NCI-H1092 (cell line): ENCODE results near the gene ITGA3.
"Not testable (repeated sequence)": the region's sequence is repeated elsewhere in the genome, so short reads cannot be mapped to it uniquely, and the experiment has no call there.

ENCODE experiments used
- DNase-seq: peaks from one replicate; lab custom pipeline; 2025; lab: John Stamatoyannopoulos, UW

The ITGA3 gene

DNA sequence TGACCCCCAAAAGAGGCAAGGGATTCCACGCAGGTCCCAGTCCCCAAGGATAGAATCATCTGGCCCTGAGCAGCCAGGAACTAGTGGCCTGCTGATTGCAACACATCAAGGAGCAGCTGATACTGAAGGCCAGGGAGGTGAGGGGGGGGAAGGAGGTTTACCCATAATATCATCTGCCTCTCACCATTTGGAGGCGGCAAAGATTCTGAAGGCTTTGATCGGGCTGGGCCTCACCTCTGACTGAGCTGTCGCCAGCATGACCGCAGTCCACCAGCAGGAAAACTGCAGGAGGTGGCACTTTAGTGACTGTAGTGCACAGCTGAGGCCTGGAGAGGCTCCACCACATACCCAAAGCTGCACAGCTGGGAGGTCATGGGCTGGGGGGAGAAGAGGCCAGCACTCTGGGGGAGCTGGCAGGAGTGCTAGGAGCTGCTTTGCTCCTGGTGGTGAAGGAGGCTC, 20.5 kb upstream of the ITGA3 start:
- no peak for DNase-seq

DNA sequence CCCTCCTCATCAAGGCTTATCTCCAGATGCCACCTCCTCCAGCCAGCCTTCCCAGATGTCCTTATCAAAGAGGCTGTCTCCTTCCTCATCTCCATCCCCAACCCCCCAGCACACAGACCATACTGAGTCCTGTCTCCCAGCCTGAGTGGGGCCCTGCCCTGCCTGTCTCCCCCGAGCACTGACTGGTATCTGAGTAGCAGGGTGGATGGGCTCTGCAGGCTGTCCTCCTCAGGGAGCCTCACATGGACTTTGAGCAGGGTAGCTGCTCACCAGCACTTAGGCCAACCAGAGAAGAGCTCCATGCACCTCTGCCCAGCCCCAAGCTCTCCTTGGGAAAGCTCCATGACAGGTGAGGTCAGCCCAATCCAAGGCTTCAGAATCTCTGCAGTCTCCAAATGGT, 20.0 kb upstream of the ITGA3 start:
- DNase-seq = no peak

DNA sequence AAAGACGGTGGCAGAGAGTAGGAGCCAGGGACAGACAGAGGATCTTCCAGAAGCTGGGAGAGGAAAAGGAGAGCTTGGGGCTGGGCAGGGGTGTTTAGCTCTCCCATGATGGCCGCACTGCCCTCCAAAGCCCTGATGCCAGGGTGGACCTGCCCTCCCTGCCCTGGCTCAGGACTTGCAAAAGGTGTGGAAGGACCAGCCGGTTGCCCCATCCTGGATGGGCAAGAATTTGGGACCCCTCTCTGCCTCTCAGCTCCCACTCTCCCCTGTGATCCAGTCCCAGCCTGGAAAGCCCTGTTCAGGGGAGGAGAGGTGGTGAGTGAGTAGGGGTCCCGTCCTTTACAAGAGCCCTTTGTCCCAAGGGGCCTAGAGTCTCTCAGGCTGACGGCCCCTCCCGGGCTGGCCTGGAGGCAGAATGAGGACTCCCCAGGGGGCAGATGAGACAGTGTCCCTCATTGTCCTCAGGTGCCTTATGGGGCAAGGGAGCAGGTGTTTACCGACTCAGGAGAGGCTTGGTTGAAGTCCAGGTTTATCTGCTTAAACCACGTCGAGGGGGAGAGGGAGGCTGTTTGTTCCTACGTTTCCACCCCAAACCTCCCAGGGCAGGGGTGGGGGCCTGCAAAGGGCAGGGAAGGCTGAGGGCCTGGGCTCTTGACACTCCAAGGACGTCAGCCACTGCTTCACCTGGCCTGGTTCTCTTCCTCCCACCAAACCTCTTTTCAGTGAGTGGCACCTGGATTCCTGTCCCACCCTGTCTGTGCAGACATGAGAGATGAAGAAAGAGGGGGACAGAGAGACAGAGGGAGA, 19.3 kb upstream of the ITGA3 start:
- DNase-seq = no peak

DNA sequence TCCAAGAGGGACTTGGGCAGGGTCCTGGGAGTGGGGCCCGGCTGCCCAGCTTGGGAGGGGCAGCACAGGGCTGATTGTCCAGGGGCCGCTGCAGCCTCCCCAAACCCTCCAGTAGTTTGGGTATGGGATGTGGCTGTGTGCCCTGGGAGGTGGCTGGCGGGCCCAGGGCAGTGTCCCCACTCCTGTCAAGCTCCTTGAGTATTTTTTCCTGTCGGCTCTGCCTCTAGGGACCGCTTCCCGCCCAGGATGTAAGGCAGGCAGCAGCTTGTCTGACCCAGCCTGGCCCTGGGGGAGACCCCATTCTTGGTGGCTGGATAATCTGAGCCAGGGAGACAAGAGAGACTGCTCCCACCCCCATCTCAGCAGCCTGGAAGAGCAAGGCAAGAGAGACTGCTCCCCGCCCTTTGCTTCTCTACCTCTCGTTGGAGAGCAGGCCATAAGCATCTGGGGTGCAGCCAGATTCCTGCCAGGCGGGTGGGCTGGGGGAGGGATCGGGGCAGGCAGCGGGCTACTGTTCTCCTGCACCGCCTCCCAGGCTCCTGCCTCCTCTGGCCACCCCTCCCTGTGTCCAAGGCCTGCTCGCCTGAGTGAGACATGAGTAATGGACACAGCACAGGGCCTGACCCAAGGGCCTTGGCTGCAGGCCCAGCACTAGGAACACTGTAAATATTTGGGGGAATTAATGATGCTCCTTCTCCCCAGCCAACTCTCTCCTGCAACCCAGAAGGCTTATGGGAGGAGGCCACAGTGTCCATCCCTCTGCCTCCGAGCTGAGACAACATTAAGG, 18.4 kb upstream of the ITGA3 start:
- DNase-seq = peak; percentile 23

DNA sequence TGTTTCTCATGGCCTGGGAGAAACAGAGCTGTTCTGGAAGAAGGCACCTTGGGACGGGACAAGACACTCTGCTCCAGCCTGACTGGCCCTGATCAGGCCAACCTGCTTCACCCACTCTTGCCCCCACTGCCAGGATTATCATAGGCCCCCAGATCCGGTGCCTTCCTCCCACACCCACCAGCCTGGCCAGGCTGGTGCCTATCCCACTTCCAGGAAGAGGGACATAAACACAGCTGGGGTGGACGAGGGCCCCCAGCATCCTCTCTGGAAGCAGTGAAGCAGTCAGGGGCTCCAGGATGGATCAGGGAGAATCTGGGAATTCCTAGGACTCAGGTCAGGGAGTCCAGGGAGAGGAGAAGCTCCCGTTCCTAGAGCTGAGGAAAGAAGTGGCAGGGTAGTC, 16.9 kb upstream of the ITGA3 start:
- DNase-seq = no peak

DNA sequence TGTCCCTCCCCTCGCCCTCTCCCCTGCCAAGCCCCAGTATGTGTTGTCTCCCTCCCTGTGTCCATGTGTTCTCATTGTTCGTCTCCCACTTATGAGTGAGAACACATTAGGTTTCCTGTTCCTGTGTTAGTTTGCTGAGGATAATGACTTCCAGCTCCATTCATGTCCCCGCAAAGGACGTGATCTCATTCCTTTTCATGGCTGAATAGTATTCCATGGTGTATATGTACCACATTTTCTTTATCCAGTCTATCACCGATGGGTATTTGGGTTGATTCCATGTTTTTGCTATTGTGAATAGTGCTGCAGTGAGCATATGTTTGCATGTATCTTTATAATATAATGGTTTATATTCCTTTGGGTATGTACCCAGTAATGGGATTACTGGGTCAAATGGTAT, 15.4 kb upstream of the ITGA3 start:
- not testable (repeated sequence) for DNase-seq

DNA sequence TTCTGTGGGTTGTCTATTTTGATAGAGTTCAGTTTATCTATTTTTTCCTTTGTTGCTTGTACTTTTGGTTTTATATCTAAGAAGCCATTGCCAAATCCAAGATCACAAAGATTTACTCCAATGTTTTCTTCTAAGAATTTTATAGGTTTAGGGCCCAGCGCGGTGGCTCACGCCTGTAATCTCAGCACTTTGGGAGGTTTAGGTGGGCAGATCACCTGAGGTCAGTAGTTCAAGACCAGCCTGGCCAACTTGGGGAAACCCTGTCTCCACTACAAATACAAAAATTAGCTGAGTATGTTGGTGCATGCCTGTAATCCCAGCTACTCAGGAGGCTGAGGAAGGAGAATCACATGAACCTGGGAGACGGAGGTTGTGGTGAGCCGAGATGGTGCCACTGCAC, 13.7 kb upstream of the ITGA3 start:
- no peak for DNase-seq

DNA sequence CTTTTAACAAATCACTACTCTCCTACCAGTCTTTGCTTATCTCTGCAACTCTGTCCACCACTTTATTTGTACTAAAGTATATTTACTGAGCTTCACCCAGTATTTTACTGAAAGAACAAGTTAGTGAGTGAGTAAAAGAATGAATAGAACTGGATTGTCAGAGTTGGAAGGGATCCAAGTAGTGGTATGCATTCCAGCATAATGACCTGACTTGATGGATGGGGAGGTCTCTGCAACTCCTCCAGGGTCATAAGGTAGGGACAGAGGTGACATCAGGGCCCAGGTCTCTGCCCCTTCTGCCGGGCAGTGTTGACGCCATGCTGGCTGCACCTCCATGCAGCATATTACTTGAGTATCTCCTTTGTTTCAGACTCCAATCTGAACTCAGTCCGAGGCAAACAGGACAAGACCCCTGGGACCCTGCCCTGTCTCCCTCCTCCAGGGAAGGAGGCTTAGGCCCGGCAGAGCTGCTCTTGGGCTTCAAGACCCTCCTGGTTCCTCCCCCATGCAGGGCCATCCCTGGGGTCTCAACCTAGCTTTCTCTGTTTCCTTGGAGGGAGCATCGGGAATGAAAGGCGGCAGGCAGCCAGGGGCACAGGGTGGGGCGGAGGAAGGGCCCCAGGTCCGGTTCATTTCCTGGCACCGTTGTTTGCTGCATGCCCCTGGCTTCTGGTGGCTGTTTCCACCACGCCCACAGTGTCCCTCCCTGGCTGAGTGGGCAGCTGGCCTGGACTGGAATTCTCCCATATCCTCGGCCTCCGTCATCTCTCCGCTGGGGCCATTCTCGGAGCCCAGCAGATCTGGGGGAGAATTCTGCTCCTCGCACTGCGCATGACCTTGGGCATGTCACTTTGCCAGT, 12.4 kb upstream of the ITGA3 start:
- no peak for DNase-seq

DNA sequence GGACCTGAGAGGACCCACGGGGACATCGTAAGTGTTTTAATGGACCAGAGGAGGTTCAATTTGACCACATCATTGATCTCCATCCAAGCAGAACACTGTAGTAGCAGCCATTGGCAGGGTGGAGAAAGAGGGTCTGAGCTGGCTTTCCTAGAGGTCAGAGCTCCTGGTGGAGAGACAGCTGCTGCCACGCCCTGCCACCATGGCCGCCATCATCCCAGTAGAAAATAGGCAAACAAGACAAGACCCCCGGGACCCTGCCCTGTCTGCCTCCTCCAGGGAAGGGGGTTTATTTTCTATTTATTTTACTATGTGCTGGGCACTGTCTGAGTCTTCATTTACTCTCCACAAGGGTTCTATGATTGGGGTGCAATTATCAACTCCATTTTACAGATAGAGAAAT, 11.4 kb upstream of the ITGA3 start:
- no peak for DNase-seq

DNA sequence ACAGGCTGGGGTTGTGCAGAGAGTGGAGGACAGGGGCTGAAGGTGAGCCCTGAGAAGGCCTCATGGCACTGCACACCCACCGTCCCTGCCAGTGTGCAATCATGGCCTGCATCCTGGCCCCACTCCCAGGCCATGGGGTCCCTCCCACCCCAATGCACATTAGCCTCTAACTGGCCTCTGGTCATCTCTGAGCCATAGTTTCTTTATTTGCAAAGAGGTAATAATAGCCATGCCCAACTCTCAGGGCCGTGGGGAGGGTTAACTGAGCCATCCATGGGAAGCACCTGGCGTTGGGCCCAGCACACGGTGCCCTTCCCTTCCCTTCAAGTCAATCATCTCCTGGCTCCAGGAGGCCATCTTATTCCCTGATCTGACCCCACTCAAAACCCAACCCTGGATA, 10.8 kb upstream of the ITGA3 start:
- no peak for DNase-seq

DNA sequence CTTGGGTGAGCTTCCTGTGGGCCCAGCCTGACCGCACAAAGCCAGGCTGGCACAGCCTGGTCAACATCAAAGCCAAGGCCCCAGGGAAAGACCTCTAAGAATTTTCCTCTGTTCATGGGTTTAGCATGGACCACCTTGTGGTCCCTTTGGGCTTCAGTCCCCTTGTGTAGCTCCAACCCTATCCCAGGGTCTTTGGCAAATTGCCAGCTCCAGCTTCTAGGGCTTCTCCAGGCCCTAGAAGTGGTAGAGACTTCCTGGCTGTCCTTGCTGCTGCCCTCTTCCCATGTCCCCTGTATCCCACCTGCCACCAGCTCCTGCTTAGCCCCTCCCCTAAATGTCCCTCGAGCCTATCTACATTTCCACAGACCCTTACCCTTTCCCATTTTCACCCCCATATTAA, 9.7 kb upstream of the ITGA3 start:
- no peak for DNase-seq

DNA sequence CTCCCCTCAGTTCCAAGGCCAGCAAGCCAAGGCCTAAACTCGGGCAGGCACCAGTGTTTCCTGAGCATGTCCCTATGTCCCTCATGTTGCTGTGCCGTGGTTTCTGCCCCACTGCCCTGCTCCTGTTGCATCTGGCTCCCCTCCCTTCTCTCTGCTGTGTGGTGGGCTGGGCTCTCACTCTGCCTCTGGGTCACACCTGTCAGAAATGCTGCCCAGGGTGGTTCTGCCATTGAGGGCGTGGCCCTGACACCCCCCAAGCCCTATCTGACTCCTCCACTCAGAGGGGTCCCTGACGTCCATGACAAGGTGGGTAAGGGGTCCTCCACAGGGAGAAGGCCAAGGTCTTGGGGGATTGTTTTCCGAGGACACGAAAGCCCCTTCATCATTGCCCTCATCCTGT, 9.2 kb upstream of the ITGA3 start:
- DNase-seq = no peak

DNA sequence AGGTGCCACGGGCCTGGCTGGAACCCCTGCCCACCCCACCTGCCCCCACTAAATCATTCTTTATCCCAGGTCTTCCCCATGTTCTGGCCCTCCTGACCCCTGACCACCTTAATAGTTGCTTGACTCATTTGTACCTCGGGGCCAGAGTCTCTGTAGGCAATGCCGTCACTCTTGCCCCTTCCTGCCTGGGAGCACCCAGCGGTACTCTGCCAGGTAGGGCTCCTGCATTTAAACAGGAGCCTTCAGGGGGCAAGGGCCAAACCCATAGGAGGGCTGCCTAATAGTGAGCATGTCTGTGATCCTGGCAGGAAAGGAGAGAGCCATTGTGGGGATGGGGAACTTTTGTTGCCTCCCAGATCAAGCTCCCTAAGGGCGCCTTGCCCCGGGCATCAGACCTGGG, 8.8 kb upstream of the ITGA3 start:
- no peak for DNase-seq

DNA sequence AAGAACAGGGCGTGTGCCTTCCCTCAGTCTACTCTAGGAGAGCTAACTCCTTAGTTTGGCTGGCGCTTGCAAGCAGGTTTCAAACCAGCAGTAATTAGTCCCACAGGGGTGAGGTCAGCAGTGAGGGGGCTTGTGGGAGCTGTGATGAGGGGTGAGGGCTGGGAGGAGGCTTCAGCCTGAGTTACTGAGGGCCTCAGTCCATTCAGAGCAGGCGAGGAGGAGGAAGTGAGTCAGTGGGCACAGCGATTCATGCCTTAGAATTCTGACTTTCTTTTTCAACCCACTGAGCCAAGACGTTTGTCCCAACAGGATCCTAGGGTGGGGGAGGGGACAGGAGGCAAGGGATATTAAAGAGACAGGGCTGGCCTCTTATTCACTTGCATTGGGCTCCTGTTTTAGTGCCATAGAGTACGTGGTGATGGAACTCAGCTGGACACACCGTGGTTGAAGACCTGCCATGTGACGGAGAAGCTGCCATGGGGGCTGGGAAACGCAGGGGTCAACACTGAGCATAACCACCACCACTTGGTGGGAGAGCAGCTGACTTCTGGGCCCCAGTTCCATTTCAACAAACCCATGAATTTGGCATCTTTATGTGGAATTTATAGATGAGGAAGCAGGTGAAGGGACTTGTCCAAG, 8.3 kb upstream of the ITGA3 start:
- DNase-seq = no peak

DNA sequence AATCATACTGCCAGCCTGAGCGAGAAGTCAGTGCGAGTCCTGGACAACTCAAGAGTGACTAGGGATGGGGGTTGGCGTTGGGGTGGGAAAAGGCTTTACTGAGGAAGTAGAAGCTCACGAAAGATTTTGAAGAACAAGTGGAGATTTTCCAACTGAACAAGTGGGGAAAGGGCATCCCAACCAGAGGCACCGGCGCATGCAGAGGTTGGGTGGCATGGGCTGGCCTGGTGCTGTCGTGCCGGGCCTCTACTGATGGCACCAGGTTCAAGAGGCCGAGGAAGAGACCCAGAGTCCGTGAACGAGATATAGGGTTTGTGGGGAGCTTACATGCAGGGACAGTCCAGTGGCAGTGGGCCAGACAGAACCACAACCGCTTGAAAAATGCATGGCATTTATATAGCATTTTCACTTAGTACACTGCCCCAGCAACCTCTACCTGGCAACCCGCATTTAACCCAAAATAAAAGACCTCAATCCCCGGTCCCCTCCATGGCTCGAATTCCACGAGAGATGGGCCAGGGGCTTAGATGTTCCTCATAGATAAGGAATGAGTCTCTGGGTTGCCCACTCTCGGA, 7.7 kb upstream of the ITGA3 start:
- DNase-seq = no peak

DNA sequence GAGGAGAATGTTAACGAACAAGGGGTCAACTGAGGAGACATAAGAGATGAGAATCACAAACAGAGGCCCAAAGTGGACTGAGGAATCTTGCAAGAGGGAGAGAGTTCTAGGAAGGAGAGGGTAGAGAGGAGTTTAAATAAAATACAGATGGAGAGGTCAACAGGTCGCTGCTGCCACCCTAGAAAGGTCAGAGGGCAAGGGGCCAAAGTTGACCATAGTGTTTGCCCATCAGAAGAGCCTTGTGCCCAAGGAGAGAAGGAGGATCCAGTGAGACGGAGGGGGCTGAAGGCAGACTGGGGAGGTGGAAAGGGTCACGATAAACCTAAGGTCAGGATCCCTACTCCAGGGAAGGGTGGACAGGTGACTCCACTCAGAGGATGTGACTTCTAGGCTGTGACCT, 6.9 kb upstream of the ITGA3 start:
- DNase-seq = no peak

DNA sequence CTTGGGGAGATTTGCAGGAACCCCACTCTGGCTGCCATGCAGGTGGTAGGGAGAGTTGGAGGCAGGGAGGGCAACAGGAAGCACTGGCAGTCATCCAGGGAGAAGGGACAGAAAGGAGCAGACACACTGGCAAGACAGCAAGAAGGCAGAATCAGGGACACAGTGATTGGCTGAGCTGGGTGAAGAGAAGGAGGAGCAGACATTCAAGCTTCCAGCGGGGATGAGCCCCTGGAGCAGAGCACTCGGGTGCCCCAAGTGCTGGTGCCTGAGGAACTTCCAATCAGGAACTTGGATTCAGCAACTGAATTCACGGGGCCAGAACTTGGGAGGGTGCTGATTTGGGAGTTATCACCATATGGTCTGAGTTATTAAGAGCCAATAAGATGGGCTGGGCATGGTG, 6.3 kb upstream of the ITGA3 start:
- DNase-seq = no peak

DNA sequence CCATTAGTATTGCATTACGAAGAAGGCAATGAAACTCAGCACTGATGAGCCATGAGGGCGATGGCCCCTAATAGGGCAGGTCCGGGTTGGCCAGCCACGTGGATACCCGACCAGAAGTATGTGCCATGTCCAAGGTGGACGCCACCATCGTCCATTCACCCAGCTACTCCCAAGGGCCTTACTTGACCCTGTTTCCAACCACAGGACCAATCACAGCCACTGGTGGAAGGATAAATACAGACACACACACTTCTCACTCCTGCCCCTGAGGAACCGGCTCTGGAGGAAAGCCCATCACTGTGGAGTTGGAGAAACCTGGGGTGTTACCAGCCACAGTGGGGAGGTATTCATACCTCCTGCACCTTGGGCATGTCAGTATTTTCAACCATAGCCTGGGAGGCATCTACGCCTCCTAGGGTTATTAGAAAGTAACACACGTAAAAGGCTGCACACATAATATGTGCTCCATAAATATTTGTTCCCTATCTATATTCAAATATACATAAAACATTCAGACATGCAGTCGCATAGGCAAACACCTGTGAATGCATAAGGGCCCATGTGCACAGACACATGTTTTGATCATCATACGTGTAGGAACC, 5.4 kb upstream of the ITGA3 start:
- no peak for DNase-seq

DNA sequence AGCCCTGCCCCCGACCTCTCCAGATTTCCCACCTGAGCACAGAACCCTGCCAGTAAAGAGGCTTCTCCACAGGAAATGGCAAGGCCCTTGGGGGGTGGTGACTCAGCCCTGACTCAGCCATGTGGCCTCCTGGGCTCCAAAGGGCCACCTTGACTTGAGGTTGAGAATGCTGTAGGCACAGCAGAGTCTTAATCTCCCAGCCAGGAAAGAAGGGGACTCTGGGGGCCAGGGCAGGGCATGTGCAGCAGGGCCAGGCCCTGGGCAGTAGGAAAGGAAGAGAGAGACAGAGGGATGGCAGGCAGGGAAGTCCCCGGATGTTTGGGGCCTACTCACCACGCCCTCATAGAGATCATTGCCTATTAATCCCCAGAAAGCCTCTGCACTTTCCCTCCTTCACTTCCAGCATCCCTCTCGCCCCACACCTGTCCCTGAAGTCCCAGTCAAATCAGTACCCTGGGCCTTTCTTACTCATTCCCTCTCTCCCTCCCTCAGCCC, 4.8 kb upstream of the ITGA3 start:
- no peak for DNase-seq

DNA sequence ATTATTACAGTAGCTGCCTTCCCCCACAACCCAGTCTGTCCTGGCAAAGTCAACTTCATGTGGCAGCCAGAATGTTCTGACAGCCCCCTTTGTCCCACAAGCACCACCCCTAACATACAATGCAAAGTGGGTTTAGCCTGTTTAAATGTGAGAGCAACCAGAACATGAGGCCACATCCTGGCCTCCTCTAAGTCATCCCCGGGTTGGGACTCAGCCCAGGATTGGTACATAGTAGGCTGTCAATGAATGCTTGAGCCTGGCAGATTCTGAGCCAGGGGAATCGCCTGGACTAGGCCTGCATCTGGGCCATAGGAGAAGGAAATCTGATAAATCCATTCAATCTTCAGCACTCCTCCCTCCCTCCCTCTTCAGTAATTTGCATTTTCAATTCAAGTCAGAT, 4.3 kb upstream of the ITGA3 start:
- no peak for DNase-seq

DNA sequence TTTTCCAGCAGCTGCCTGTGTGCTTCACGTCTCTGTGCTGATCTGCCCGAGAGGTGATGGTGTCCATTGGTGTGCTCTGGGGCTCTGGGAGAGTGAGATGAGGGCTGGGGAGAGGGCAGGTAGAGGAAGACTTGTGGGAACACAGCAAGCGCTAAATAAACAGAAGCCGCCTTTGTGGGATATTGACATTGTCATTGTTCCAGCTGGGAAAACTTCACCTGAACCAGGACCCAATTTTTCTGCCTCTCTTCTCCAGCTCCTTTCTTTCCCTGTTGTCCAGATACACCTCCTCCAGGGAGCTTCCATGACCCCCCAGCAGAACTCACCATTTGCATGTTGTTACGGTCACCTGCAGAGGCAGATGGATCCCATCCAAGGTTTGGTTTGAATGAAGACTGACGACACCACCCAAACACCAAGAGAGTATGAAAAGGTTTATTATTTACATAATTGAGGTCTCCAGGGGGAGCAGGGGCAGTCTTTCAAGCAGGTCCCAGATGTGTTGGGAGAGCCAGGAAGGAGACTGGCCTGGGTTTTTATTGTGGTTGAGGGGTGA, 3.6 kb upstream of the ITGA3 start:
- DNase-seq = peak; percentile 22
